HCT116 (cell line): ENCODE data around the gene KCTD14. TPM values are rescaled to one million over a fixed set of nuclear protein-coding genes. Genes with fewer than 3 reads are reported as not detected.

Experiments
- ATAC-seq: fragments of 200-7000 bp; cut with Tn5 transposase; 2 replicates; pipeline ENCODE4 v1.9.1; 2020; ENCODE audit warnings: mild to moderate bottlenecking, moderate library complexity
- BruUV-seq: library from RNA; stranded (reverse); fragments of 400-500 nt; replicated peaks from 2 replicates; lab custom pipeline; 2021; lab: Mats Ljungman, UMichigan
- CTCF ChIA-PET: fragments of 300-600 bp; sonication (Branson Sonifier 250); formaldehyde crosslinking; loops from one replicate; lab custom pipeline; 2021; ENCODE audit warnings: antibody characterized with exemption; lab: Charles Lee
- POLR2A ChIA-PET: fragments of 300-600, 350-600 bp; sonication (Branson Sonifier 250); formaldehyde crosslinking; loops from one replicate; lab custom pipeline; 2021; ENCODE audit warnings: antibody characterized with exemption; lab: Charles Lee
- RAD21 ChIA-PET, 2 experiments: fragments of 300-600 bp; sonication (Branson Sonifier 250); formaldehyde crosslinking; loops; one replicate each; lab custom pipeline; 2023; ENCODE audit warnings: low total read pairs in 2 of 2; ENCODE audit not compliant: uncharacterized antibody in 2 of 2, unreplicated experiment in 2 of 2, low non-redundant PET in 1 of 2; lab: Charles Lee
- DNase-seq: peaks from one replicate; pipeline ENCODE4 v3.0.0-alpha.2; 2010; ENCODE audit warnings: low read depth, low spot score
- H2AFZ ChIP-seq: fragments of 200-600 bp; shearing (Covaris generic), sonication (generic); 2 replicates; pipeline ENCODE4 v1.6.1; 2017; ENCODE audit warnings: low read depth, mixed run types, mixed read lengths, antibody characterized with exemption, low read length; ENCODE audit not compliant: poor library complexity, severe bottlenecking
- H3K27ac ChIP-seq: 2 replicates; pipeline ENCODE4 v1.5.1; 2012; ENCODE audit warnings: low read depth, low read length
- H3K27me3 ChIP-seq: fragments of 200-600 bp; sonication (generic); 2 replicates; pipeline ENCODE4 v1.6.1; 2016; ENCODE audit warnings: mixed run types, low read length, mixed read lengths; ENCODE audit not compliant: insufficient read depth
- H3K36me3 ChIP-seq, 2 experiments: fragments of 200-500 bp in 1 of 2; fragments of 200-600 bp in 1 of 2; sonication (Bioruptor generic) in 1 of 2; sonication (generic) in 1 of 2; 2 replicates each; pipeline versions ENCODE4 v1.5.1 to v1.6.1; 2014 to 2016; ENCODE audit warnings: low read length in 2 of 2, inconsistent platforms in 1 of 2, mixed read lengths in 1 of 2, mixed run types in 1 of 2; ENCODE audit not compliant: insufficient read depth in 2 of 2, control insufficient read depth in 1 of 2
- H3K4me1 ChIP-seq, 2 experiments: fragments of 200-600 bp in 1 of 2; sonication (generic) in 1 of 2; 2 replicates each; pipeline versions ENCODE4 v1.5.1 to v1.6.1; 2012 to 2017; ENCODE audit warnings: low read length in 2 of 2, inconsistent platforms in 1 of 2, mild to moderate bottlenecking in 1 of 2, mixed read lengths in 1 of 2, mixed run types in 1 of 2, moderate library complexity in 1 of 2; ENCODE audit not compliant: insufficient read depth in 2 of 2, control insufficient read depth in 1 of 2
- H3K4me2 ChIP-seq: fragments of 200-600 bp; sonication (generic); 2 replicates; pipeline ENCODE4 v1.6.1; 2017; ENCODE audit warnings: mixed run types, low read length, mixed read lengths
- H3K4me3 ChIP-seq, 2 experiments: fragments of 200-600 bp in 1 of 2; sonication (generic) in 1 of 2; replicated peaks in 1 of 2; 2 replicates each; pipeline ENCODE4 v1.5.1; 2011 to 2016; ENCODE audit warnings: low read length in 2 of 2, control low read depth in 1 of 2, low read depth in 1 of 2, mild to moderate bottlenecking in 1 of 2, mixed read lengths in 1 of 2, mixed run types in 1 of 2
- H3K79me2 ChIP-seq: fragments of 200-600 bp; sonication (generic); 2 replicates; pipeline ENCODE4 v1.6.1; 2017; ENCODE audit warnings: mild to moderate bottlenecking, mixed run types, low read length, moderate library complexity, mixed read lengths; ENCODE audit not compliant: insufficient read depth
- H3K9ac ChIP-seq: fragments of 200-600 bp; sonication (generic); 2 replicates; pipeline ENCODE4 v1.6.1; 2016; ENCODE audit warnings: low read length, mixed read lengths
- H3K9me2 ChIP-seq: fragments of 200-600 bp; sonication (generic), shearing (Covaris generic); 2 replicates; pipeline ENCODE4 v1.6.1; 2017; ENCODE audit warnings: mixed run types, mild to moderate bottlenecking, moderate library complexity; ENCODE audit not compliant: insufficient read depth
- H3K9me3 ChIP-seq, 2 experiments: fragments of 200-500 bp in 1 of 2; fragments of 200-600 bp in 1 of 2; sonication (Bioruptor generic) in 1 of 2; sonication (generic) in 1 of 2; 2 replicates each; pipeline ENCODE4 v1.6.1; 2014 to 2017; ENCODE audit warnings: low read length in 2 of 2, mixed read lengths in 2 of 2, inconsistent platforms in 1 of 2, low read depth in 1 of 2, mild to moderate bottlenecking in 1 of 2, mixed run types in 1 of 2, moderate library complexity in 1 of 2; ENCODE audit not compliant: control insufficient read depth in 1 of 2, insufficient read depth in 1 of 2
- H4K20me1 ChIP-seq: fragments of 200-600 bp; sonication (generic), shearing (Covaris generic); 2 replicates; pipeline ENCODE4 v1.6.1; 2017; ENCODE audit warnings: mixed run types, mild to moderate bottlenecking, moderate library complexity; ENCODE audit not compliant: insufficient read depth
- EGR1 ChIP-seq: IDR thresholded peaks from 2 replicates; pipeline ENCODE4 v1.6.1; 2012; ENCODE audit warnings: low read depth
- EZH2 ChIP-seq: fragments of 200-600 bp; sonication (generic); IDR thresholded peaks from 2 replicates; pipeline ENCODE4 v1.6.1; 2017; ENCODE audit warnings: antibody characterized with exemption, mixed run types
- EZH2phosphoT487 ChIP-seq: fragments of 200-600 bp; IDR thresholded peaks from 2 replicates; pipeline ENCODE4 v1.6.1; 2018; ENCODE audit warnings: antibody characterized with exemption, borderline replicate concordance
- POLR2AphosphoS5 ChIP-seq: IDR thresholded peaks from 2 replicates; pipeline ENCODE4 v1.6.1; 2011; ENCODE audit warnings: mild to moderate bottlenecking, low read depth, low read length, moderate library complexity
- REST ChIP-seq: IDR thresholded peaks from 2 replicates; pipeline ENCODE4 v1.6.1; 2012; ENCODE audit warnings: low read depth
- SIN3A ChIP-seq: IDR thresholded peaks from 2 replicates; pipeline ENCODE4 v1.6.1; 2012; ENCODE audit warnings: low read depth
- SRF ChIP-seq: IDR thresholded peaks from 2 replicates; pipeline ENCODE4 v1.6.1; 2012; ENCODE audit warnings: low read depth
- YY1 ChIP-seq: IDR thresholded peaks from 2 replicates; pipeline ENCODE4 v1.6.1; 2011; ENCODE audit warnings: low read length, low read depth, moderate library complexity, mild to moderate bottlenecking; ENCODE audit not compliant: insufficient replicate concordance; ENCODE audit errors: extremely low read depth
- ZNF274 ChIP-seq: fragments of 200-500 bp; sonication (Bioruptor generic); IDR thresholded peaks from 2 replicates; pipeline ENCODE4 v1.6.1; 2014; ENCODE audit warnings: mild to moderate bottlenecking, low read depth, low read length, inconsistent platforms
- intact Hi-C: fragments of 100-400 bp; cut with micrococcal nuclease; formaldehyde crosslinking; loops from 2 replicates; pipeline ENCODE4 v1.10.0; 2022
- total RNA-seq: library from RNA; stranded (reverse); gene quantifications from one replicate; pipeline ENCODE4 v1.2.1, GENCODE V29; 2021; ENCODE audit not compliant: unreplicated experiment
- TF ChIP-seq, protein P1 (sequence below), 3 experiments: fragments of 200-600 bp in 1 of 3; sonication (generic) in 1 of 3; IDR thresholded peaks in 2 of 3; conservative IDR thresholded peaks in 1 of 3; 2 replicates each; pipeline ENCODE4 v1.5.1; 2012 to 2017; ENCODE audit warnings: low read depth in 2 of 3, low read length in 2 of 3, antibody characterized with exemption in 1 of 3, borderline replicate concordance in 1 of 3, control low read depth in 1 of 3, mild to moderate bottlenecking in 1 of 3, mixed read lengths in 1 of 3, mixed run types in 1 of 3, moderate library complexity in 1 of 3; ENCODE audit not compliant: insufficient read depth in 1 of 3

KCTD14 gene
- total RNA-seq, 1 experiment from 2014 or later, result 15.2 TPM

GRCh38 chr11:78069465-78069864, 46.4 kb upstream of the KCTD14 start:
- no TSS peak for BruUV-seq
- no peak overlapping the region for H3K27ac ChIP-seq
- no peaks in the 10 kb centered on the region for H3K4me1 ChIP-seq
- ATAC-seq (no peak), DNase-seq (no peak)
- CTCF ChIA-PET, result no interaction called here
- no peak overlapping the region for H3K4me2 ChIP-seq
- POLR2A ChIA-PET, result no interaction called here
- peaks cover 37% of the 10 kb centered on the region for H3K79me2 ChIP-seq
- intact Hi-C loops, result no loop called here
- RAD21 ChIA-PET, result no interaction called here
- no peaks in the 10 kb centered on the region for H3K27me3 ChIP-seq
- no peaks in the 10 kb centered on the region for H4K20me1 ChIP-seq
- no peak for TF ChIP-seq EZH2
- TF ChIP-seq ZNF274, result no peak
- TF ChIP-seq YY1, result no peak
- TF ChIP-seq SRF, result no peak
- no peak for TF ChIP-seq REST
- no peak for TF ChIP-seq EGR1
- TF ChIP-seq, protein P1, sequence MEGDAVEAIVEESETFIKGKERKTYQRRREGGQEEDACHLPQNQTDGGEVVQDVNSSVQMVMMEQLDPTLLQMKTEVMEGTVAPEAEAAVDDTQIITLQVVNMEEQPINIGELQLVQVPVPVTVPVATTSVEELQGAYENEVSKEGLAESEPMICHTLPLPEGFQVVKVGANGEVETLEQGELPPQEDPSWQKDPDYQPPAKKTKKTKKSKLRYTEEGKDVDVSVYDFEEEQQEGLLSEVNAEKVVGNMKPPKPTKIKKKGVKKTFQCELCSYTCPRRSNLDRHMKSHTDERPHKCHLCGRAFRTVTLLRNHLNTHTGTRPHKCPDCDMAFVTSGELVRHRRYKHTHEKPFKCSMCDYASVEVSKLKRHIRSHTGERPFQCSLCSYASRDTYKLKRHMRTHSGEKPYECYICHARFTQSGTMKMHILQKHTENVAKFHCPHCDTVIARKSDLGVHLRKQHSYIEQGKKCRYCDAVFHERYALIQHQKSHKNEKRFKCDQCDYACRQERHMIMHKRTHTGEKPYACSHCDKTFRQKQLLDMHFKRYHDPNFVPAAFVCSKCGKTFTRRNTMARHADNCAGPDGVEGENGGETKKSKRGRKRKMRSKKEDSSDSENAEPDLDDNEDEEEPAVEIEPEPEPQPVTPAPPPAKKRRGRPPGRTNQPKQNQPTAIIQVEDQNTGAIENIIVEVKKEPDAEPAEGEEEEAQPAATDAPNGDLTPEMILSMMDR (IDR thresholded peaks at IDR 0.05 in 2 of 3, conservative IDR thresholded peaks at IDR 0.05 in 1 of 3; ENCODE audit: borderline replicate concordance in 1 of 3, insufficient read depth in 1 of 3, low read depth in 2 of 3, low read length in 2 of 3), result no peak
- TF ChIP-seq EZH2phosphoT487, result no peak
- no peak for TF ChIP-seq SIN3A
- TF ChIP-seq POLR2AphosphoS5, result no peak
- no peaks in the 10 kb centered on the region for H3K9me2 ChIP-seq
- no peak overlapping the region for H3K9ac ChIP-seq
- no peak overlapping the region for H3K4me3 ChIP-seq
- H3K36me3 ChIP-seq, result peaks cover 15 to 19% of the 10 kb centered on the region in 2 experiments; a peak in 3 of 4 replicates
- H3K9me3 ChIP-seq, result no peaks in the 10 kb centered on the region
- H2AFZ ChIP-seq, result no peak overlapping the region
